Measurements from ENCODE around the gene CSNK1G3. TPM values are rescaled to one million over a fixed set of nuclear protein-coding genes. Genes with fewer than 3 reads are reported as not detected.

CSNK1G3 gene
- total and polyA plus RNA-seq, 11 donors: 4.0 to 34.3 (median 25.2) TPM

- Histone ChIP-seq H3K36me3 (no peaks in the 10 kb centered on the region), H3K27me3 (no peaks in the 10 kb centered on the region), H3K27ac (no peak overlapping the region), H3K4me3 (no peak overlapping the region), H3K9me3 (no peaks in the 10 kb centered on the region), H3K4me1 (peaks cover 0 to 4% (median 0%) of the 10 kb centered on the region in 12 donors)
- ATAC-seq (no peak), DNase-seq (no peak)
- intact Hi-C loops (cut with DNase I): no loop called here
- TF ChIP-seq, protein P1, sequence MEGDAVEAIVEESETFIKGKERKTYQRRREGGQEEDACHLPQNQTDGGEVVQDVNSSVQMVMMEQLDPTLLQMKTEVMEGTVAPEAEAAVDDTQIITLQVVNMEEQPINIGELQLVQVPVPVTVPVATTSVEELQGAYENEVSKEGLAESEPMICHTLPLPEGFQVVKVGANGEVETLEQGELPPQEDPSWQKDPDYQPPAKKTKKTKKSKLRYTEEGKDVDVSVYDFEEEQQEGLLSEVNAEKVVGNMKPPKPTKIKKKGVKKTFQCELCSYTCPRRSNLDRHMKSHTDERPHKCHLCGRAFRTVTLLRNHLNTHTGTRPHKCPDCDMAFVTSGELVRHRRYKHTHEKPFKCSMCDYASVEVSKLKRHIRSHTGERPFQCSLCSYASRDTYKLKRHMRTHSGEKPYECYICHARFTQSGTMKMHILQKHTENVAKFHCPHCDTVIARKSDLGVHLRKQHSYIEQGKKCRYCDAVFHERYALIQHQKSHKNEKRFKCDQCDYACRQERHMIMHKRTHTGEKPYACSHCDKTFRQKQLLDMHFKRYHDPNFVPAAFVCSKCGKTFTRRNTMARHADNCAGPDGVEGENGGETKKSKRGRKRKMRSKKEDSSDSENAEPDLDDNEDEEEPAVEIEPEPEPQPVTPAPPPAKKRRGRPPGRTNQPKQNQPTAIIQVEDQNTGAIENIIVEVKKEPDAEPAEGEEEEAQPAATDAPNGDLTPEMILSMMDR (IDR thresholded peaks at IDR 0.05): no peak
- no peak for TF ChIP-seq POLR2A (IDR thresholded peaks at IDR 0.05)
These were observed 37.7 kb upstream of the CSNK1G3 start for GRCh38 chr5:123474228-123474627.

DNA sequence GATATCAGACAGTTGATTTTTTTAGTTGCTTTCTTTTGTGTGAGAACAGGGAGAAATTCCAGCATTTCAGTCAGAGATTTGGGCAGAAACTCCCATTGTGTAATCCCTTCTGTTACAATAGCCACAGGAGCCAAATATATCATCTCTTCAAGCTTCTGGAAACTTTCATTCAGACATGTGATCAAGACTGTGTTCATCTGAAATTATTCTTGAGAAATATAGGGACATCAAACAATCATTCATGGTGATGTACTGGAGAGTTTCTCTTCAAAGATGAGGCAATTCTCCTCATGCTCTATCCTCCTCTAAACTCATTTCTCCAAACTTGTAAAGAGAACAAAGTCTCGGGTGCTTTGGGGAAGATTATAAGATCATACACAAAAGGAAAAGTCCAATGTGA, 35.2 kb upstream of the CSNK1G3 start:
- Histone ChIP-seq H3K9me3 (no peaks in the 10 kb centered on the region), H3K27ac (no peak overlapping the region), H3K27me3 (no peaks in the 10 kb centered on the region), H3K4me1 (peaks cover 0 to 4% (median 0%) of the 10 kb centered on the region in 12 donors), H3K4me3 (no peak overlapping the region), H3K36me3 (no peaks in the 10 kb centered on the region)
- 76 to 92% (median 87%) methylated on average over 1 of the region's 1 CpG for WGBS, 4 donors
- no peak for DNase-seq
- intact Hi-C loops (cut with DNase I): no loop called here
- ATAC-seq: no peak
- TF ChIP-seq, protein P1 (IDR thresholded peaks at IDR 0.05): no peak
- TF ChIP-seq POLR2A (IDR thresholded peaks at IDR 0.05): no peak

- no peaks in the 10 kb centered on the region for H3K9me3 ChIP-seq
- TF ChIP-seq, protein P1 (IDR thresholded peaks at IDR 0.05): no peak
- TF ChIP-seq POLR2A (IDR thresholded peaks at IDR 0.05): no peak
- no peak for DNase-seq
- H3K4me1 ChIP-seq: no peaks in the 10 kb centered on the region
- no peak for ATAC-seq
- no peaks in the 10 kb centered on the region for H3K27me3 ChIP-seq
- WGBS, 4 donors: 80 to 95% (median 84%) methylated on average over 1 of the region's 1 CpG
- H3K36me3 ChIP-seq: no peaks in the 10 kb centered on the region
- intact Hi-C loops (cut with DNase I): no loop called here
- H3K4me3 ChIP-seq: no peak overlapping the region
- H3K27ac ChIP-seq: no peak overlapping the region
These were observed 33.4 kb upstream of the CSNK1G3 start for GRCh38 chr5:123478546-123478945.

DNA sequence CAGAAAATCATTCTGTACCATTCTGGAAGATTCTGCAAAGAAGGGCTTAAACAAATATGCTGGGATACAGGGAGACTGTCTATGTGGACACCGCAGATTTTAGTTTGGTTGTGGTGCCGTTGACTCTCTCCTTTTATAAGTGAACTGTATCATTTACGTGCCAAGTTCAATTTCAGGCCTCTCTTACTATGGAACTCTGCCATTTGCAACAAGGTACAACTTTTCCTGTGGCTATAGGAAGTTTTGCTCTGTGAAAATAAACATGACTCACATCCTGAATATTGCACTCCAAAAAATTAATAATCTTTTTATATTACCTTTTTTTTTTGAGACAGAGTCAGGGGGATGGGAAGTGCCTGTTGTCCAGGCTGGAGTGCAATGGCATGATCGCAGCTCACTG, 29.7 kb upstream of the CSNK1G3 start:
- Histone ChIP-seq H3K4me3 (no peak overlapping the region), H3K9me3 (no peaks in the 10 kb centered on the region), H3K4me1 (no peaks in the 10 kb centered on the region), H3K27ac (no peak overlapping the region), H3K36me3 (no peaks in the 10 kb centered on the region), H3K27me3 (no peaks in the 10 kb centered on the region)
- intact Hi-C loops (cut with DNase I): no loop called here
- DNase-seq (no peak), ATAC-seq (no peak)
- TF ChIP-seq, protein P1 (IDR thresholded peaks at IDR 0.05): no peak
- TF ChIP-seq POLR2A (IDR thresholded peaks at IDR 0.05): no peak
- 74 to 80% (median 77%) methylated on average over 4 of the region's 4 CpGs for WGBS, 4 donors
